GM12872 (cell line): ENCODE data around the gene RAPGEF5.

ENCODE experiments used
- TF ChIP-seq, protein P1 (sequence below): IDR thresholded peaks from 3 replicates; pipeline ENCODE4 v1.5.1; 2011; ENCODE audit warnings: low read depth, mild to moderate bottlenecking, low read length, moderate library complexity; ENCODE audit not compliant: insufficient read depth

RAPGEF5 gene

DNA sequence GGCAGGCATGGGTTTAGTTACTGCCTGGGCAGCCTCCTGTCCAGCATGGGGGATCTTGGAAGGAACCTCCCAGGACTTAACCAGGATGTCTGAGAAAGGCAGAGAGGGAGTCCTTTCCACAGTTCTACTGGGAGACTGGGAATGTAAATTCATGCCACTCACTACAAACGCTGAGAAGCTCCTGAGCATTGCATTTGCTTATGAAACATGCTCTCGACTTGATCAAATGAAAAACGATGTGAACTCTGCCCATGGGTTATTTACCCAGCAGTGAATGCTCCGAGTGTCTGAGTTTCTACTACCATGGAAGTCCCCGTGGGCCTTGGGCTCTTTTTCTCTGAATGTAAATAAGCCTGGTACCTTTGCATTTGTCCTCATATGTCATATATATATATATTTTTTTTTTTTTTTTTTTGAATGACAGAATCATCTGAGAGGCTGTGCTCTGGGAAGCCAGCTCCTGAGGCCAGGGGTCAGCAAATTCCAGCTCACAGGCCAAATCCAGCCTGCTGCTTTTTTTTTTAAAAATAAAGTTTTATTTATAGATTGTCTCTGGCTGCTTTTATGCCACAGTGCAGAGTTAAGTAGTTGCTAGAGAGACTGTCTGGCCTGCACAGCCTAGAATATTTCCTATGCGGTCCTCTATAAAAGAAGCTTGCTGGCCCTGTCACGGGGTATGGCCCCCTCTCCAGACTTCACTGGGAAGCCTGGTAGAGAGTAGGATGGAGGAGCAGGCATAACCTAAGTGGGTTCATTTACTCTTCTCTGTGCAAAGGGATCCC, 21.4 kb upstream of the RAPGEF5 start:
- TF ChIP-seq, protein P1, sequence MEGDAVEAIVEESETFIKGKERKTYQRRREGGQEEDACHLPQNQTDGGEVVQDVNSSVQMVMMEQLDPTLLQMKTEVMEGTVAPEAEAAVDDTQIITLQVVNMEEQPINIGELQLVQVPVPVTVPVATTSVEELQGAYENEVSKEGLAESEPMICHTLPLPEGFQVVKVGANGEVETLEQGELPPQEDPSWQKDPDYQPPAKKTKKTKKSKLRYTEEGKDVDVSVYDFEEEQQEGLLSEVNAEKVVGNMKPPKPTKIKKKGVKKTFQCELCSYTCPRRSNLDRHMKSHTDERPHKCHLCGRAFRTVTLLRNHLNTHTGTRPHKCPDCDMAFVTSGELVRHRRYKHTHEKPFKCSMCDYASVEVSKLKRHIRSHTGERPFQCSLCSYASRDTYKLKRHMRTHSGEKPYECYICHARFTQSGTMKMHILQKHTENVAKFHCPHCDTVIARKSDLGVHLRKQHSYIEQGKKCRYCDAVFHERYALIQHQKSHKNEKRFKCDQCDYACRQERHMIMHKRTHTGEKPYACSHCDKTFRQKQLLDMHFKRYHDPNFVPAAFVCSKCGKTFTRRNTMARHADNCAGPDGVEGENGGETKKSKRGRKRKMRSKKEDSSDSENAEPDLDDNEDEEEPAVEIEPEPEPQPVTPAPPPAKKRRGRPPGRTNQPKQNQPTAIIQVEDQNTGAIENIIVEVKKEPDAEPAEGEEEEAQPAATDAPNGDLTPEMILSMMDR = no peak

DNA sequence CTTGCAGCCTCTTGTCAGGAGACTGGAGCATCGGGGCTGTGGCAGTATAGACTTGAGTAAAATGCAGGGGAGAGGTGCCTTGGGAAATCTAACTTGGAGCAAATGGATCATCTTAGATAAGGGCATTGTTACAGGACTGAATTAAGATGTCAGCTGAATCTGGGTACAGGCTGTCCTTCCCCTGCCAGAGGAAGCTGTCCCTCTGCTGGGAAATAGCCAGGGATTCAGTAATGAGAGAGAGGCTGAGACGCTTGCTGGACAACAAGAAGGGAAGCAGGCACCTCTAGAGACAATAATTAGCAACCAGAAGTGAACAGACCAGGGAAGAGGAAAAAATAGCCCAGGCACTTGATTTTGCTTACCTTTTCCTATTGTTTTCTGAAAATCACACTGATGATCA, 20.7 kb upstream of the RAPGEF5 start:
- TF ChIP-seq, protein P1 = no peak

DNA sequence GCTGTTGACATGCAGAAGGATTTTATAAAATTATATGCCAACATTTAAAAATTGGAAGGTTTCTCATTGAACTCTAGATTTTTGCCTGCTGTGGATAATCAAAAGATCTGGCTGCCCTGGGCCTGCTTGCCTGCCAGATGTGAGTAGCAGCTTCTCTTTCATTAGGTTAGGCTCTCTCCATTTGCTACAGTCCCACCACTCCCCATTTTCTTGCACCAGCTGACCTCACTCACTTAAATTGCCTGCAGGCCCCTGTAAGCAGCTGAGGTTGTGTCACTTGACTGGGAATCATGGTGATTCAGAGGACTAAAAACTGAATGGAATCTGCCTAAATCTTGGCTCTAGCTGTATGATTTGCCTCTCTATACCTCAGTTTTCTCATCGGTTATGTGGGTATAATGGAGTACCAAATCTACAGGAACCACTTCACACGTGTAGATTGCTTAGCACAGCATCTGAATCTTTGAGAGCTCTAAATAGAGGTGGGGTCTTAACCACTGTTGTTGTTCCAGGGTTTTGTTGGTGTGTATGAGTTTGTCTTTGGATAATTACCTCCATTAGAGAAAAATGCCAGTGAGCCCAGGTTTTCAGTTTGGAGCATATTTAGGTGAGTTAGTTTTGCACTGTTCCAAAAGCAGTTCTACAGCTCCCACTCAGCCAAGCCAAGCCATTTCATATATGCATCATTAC, 18.6 kb upstream of the RAPGEF5 start:
- TF ChIP-seq, protein P1 = no peak

DNA sequence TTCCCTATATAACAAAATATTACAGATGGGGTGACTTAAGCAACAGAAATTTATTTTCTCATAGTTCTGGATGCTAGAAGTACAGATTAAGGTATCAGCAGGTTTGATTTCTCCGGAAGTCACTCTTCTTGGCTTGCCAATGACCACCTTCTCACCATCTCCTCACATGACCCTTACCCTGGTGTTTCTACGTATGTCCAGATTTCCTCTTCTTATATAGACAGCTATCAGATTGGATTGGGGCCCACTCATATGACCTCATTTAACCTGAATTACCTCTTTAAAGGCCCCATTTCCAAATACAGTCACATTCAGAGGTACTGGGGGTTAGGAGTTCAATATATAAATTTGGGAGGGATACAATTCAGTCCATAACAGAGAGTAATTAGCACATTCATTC, 17.0 kb upstream of the RAPGEF5 start:
- TF ChIP-seq, protein P1 = no peak

DNA sequence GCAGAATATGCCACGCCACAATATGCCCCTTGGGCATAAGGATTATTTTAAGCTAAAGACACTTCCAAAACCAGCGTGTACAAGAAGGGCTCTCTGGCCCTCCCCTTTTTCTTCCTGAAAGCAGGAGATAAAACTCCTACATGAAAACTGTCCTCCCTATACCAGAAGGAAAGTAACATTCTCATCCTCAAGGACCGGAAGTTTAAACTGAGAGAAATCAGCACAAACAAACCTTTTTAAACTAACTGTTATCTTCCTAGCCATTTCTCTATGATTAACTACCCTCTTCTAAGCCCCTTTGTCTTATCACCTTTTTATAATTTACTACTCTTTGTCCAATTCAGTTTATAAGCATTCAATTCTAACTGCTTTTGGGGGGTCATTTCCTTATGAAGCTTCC, 16.4 kb upstream of the RAPGEF5 start:
- TF ChIP-seq, protein P1 = no peak

DNA sequence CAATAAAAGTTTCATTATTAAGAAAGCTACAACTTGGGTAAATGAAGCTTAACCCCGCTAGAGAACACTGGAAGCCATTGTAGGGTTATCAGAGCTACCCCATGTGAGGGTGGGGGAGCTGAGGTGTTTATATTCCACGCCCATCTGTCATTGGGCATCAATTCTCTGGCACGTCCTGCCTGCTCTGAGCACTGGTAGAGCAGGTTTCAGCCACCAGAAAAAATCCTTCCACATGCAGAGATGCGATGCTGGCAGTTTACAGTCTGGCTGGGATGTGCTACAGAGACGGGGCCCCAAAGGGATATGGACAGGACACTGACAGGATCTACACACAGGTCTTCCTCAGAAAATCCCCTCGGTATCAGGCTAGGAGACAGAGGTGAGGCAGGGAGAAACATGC, 15.9 kb upstream of the RAPGEF5 start:
- TF ChIP-seq, protein P1 = no peak

DNA sequence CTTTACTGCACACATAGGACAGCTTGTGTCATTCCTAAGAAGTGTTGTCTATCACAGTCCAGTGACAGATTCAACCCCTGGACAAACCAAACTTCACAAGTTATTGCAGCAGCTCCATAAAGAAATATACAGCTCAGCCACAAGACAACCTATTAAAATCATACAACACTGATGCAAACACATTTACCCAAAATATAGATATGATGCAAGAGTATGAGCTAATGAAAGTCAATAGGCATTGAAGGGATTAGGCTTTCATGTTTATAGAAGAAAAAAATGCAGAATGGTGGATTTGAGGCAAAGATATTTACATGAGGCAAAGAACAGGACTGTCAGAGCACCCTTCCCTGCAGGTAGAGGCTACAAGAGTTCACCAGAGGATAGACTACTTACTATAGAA, 14.9 kb upstream of the RAPGEF5 start:
- TF ChIP-seq, protein P1 = no peak
